NT2/D1 (cell line): Measurements from ENCODE around the gene TMEM52B.

Source experiments
- SUZ12 ChIP-seq: IDR thresholded peaks from 2 replicates; pipeline ENCODE4 v1.6.1; 2011; ENCODE audit not compliant: insufficient read length, insufficient read depth; ENCODE audit errors: extremely low read depth
- YY1 ChIP-seq: IDR thresholded peaks from 2 replicates; pipeline ENCODE4 v1.6.1; 2011; ENCODE audit not compliant: insufficient read length, insufficient read depth

- TF ChIP-seq SUZ12 (no peak), YY1 (no peak)
Measured at GRCh38 chr12:10234562-10234961, 55.7 kb downstream of the TMEM52B start.
